ENCODE data around the gene OR2L8.

- TF ChIP-seq CTCF (IDR thresholded peaks at IDR 0.05 in 2 of 3, conservative IDR thresholded peaks at IDR 0.05 in 1 of 3; ENCODE audit: insufficient read depth in 2 of 3, low read depth in 1 of 3, low read length in 3 of 3) = no peak
- TF ChIP-seq EP300 (IDR thresholded peaks at IDR 0.05; ENCODE audit: low read length) = no peak
- TF ChIP-seq KAT7 (CRISPR knock-in tag; IDR thresholded peaks at IDR 0.05; ENCODE audit: borderline replicate concordance) = no peak
These were observed 44.3 kb downstream of the OR2L8 start for GRCh38 chr1:247992986-247993385.

Measured in K562 (cell line).